Neural crest cell (in vitro differentiated cells): ENCODE results near the gene ZNF285. TPM values are rescaled to one million over a fixed set of nuclear protein-coding genes. Genes with fewer than 3 reads are reported as not detected.

Experiments
- DNase-seq: peaks from one replicate; pipeline ENCODE4 v3.0.0; 2021; ENCODE audit warnings: low read depth, mixed read lengths, low spot score
- H3K27ac Mint-ChIP-seq: one replicate; pipeline ENCODE4 v1.8.0; 2021; ENCODE audit warnings: mild to moderate bottlenecking, mixed read lengths; ENCODE audit not compliant: unreplicated experiment
- H3K27me3 Mint-ChIP-seq: 2 replicates; pipeline ENCODE4 v1.8.0; 2021; ENCODE audit warnings: low read depth, mild to moderate bottlenecking, mixed read lengths
- H3K36me3 Mint-ChIP-seq: 2 replicates; pipeline ENCODE4 v1.8.0; 2021; ENCODE audit warnings: low read depth, mild to moderate bottlenecking, mixed read lengths
- H3K4me1 Mint-ChIP-seq: 2 replicates; pipeline ENCODE4 v1.8.0; 2021; ENCODE audit warnings: mixed read lengths
- H3K4me3 Mint-ChIP-seq: one replicate; pipeline ENCODE4 v1.8.0; 2021; ENCODE audit warnings: mild to moderate bottlenecking, mixed read lengths
- H3K9me3 Mint-ChIP-seq: 2 replicates; pipeline ENCODE4 v1.8.0; 2021; ENCODE audit warnings: mixed read lengths
- total RNA-seq: library from RNA; stranded (reverse); gene quantifications from 2 replicates; pipeline ENCODE4 v1.2.1, GENCODE V29; 2021
- TF ChIP-seq, protein P1 (sequence below): fragments of 200-600 bp; sonication (generic); conservative IDR thresholded peaks from 2 replicates; pipeline ENCODE4 v1.5.0; 2021; ENCODE audit warnings: antibody characterized with exemption, mild to moderate bottlenecking

The ZNF285 gene
- total RNA-seq, 1 donor from 2014 or later, result 9.2 TPM

DNA sequence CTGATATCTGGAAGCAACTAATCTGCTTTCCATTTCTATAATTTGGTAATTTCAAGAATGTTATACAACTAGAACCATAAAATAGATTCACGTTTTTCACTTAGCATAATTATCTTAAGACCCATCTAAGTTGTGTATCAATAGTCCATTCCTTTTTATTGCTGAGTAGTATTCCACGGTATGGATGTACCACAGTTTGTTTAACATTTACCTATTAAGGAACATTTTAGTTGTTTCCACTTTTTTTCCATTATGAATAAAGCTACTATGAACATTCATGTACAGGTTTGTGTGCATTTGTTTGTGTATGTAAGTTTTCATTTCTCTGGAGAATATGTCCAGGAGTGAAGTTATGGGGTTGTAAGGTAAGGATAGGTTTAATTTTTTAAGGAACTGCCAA lies 26.6 kb downstream of the ZNF285 start:
- peaks cover 15% of the 10 kb centered on the region for H3K9me3 Mint-ChIP-seq
- H3K27ac Mint-ChIP-seq, result no peak overlapping the region
- peaks cover 20% of the 10 kb centered on the region for H3K27me3 Mint-ChIP-seq
- peaks cover 3% of the 10 kb centered on the region for H3K36me3 Mint-ChIP-seq
- no peaks in the 10 kb centered on the region for H3K4me1 Mint-ChIP-seq
- no peak overlapping the region for H3K4me3 Mint-ChIP-seq
- TF ChIP-seq, protein P1, sequence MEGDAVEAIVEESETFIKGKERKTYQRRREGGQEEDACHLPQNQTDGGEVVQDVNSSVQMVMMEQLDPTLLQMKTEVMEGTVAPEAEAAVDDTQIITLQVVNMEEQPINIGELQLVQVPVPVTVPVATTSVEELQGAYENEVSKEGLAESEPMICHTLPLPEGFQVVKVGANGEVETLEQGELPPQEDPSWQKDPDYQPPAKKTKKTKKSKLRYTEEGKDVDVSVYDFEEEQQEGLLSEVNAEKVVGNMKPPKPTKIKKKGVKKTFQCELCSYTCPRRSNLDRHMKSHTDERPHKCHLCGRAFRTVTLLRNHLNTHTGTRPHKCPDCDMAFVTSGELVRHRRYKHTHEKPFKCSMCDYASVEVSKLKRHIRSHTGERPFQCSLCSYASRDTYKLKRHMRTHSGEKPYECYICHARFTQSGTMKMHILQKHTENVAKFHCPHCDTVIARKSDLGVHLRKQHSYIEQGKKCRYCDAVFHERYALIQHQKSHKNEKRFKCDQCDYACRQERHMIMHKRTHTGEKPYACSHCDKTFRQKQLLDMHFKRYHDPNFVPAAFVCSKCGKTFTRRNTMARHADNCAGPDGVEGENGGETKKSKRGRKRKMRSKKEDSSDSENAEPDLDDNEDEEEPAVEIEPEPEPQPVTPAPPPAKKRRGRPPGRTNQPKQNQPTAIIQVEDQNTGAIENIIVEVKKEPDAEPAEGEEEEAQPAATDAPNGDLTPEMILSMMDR, result no peak
- DNase-seq, result no peak

GRCh38 chr19:44371815-44372480 lies 29.5 kb downstream of the ZNF285 start:
- Mint-ChIP-seq H3K9me3 (peaks cover 12% of the 10 kb centered on the region), H3K4me1 (no peaks in the 10 kb centered on the region), H3K4me3 (no peak overlapping the region), H3K36me3 (peaks cover 3% of the 10 kb centered on the region), H3K27ac (no peak overlapping the region), H3K27me3 (peaks cover 37% of the 10 kb centered on the region)
- DNase-seq, result no peak
- TF ChIP-seq, protein P1, result no peak

GRCh38 chr19:44367024-44367423 lies 34.4 kb downstream of the ZNF285 start:
- Mint-ChIP-seq H3K9me3 (peaks cover 2% of the 10 kb centered on the region), H3K27ac (no peak overlapping the region), H3K4me3 (no peak overlapping the region), H3K4me1 (no peaks in the 10 kb centered on the region), H3K27me3 (peaks cover 62% of the 10 kb centered on the region), H3K36me3 (peaks cover 3% of the 10 kb centered on the region)
- no peak for DNase-seq
- TF ChIP-seq, protein P1, result no peak

- peaks cover 23% of the 10 kb centered on the region for H3K27me3 Mint-ChIP-seq
- H3K27ac Mint-ChIP-seq, result peak within 1 kb of the TSS; percentile 93
- TF ChIP-seq, protein P1, result no peak
- H3K4me1 Mint-ChIP-seq, result peaks cover 22% of the 10 kb centered on the region
- peaks cover 44% of the 10 kb centered on the region for H3K36me3 Mint-ChIP-seq
- peak; percentile 63 for DNase-seq
- H3K4me3 Mint-ChIP-seq, result peak within 1 kb of the TSS; percentile 99
- H3K9me3 Mint-ChIP-seq, result peaks cover 29% of the 10 kb centered on the region
These were observed 44.9 kb downstream of the ZNF285 start, which contains the start of gene ZNF112 for GRCh38 chr19:44356383-44357111. Gene ZNF112 (minus strand): TSS chr19:44356680. CDS start chr19:44340539, 16,141 bp downstream.

DNA sequence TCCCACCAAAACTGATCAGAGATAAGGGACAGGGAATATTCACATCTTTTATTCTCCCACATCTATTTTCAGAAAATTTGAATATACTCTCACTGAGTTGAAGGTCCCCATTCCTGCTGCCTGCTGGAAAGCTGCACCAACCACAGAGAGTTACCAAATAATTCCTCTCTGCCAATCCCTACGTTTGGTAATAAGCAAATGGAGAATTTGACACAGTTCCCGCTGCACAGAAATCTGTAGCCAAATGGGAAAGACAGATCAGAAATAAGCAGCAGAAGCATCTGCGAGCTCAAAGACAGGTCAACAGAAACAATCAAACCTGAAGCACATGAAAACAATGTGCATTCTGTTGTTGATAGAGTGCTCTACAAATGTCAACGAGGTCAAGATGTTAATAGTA lies 54.9 kb downstream of the ZNF285 start:
- H3K27ac Mint-ChIP-seq, result no peak overlapping the region
- no peak overlapping the region for H3K4me3 Mint-ChIP-seq
- H3K9me3 Mint-ChIP-seq, result peaks cover 20% of the 10 kb centered on the region
- peaks cover 5% of the 10 kb centered on the region for H3K4me1 Mint-ChIP-seq
- DNase-seq, result no peak
- H3K36me3 Mint-ChIP-seq, result peaks cover 62% of the 10 kb centered on the region
- TF ChIP-seq, protein P1, result no peak
- H3K27me3 Mint-ChIP-seq, result no peaks in the 10 kb centered on the region
